Measurements from ENCODE around the gene TMTC1. TPM values are rescaled to one million over a fixed set of nuclear protein-coding genes. Genes with fewer than 3 reads are reported as not detected.

TMTC1 gene
- total and polyA plus RNA-seq, 9 of the 15 experiments (the other 6 are each of a cell fraction or from before 2014, with no cell fraction given): under 0.01 to 0.18 (median 0.06) TPM; not detected in 2

DNA sequence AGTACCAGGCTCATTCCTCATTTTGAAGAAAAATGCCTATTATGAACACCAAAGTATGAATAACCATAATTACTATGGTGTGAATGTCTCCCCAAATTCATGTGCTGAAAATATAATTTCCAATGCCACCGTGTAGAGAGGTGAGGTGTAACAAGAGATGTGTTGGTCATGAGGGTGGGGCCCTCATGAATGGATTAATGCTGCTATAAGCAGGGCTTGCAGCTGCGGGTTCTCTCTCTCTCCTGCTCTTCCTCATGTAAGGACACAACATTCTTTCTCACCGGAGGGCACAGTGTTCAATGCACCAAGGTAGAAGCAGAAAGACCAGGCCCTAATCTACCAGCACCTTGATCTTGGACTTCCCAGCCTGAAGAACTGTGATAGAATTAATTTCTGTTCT, 70.0 kb downstream of the TMTC1 start (continued):
- TF ChIP-seq, protein P1, sequence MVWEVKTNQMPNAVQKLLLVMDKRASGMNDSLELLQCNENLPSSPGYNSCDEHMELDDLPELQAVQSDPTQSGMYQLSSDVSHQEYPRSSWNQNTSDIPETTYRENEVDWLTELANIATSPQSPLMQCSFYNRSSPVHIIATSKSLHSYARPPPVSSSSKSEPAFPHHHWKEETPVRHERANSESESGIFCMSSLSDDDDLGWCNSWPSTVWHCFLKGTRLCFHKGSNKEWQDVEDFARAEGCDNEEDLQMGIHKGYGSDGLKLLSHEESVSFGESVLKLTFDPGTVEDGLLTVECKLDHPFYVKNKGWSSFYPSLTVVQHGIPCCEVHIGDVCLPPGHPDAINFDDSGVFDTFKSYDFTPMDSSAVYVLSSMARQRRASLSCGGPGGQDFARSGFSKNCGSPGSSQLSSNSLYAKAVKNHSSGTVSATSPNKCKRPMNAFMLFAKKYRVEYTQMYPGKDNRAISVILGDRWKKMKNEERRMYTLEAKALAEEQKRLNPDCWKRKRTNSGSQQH (CRISPR knock-in tag; IDR thresholded peaks at IDR 0.05): no peak
- no peak for TF ChIP-seq PML (IDR thresholded peaks at IDR 0.05; ENCODE audit: low read length)
- no peak for TF ChIP-seq KLF10 (CRISPR knock-in tag; IDR thresholded peaks at IDR 0.05)

DNA sequence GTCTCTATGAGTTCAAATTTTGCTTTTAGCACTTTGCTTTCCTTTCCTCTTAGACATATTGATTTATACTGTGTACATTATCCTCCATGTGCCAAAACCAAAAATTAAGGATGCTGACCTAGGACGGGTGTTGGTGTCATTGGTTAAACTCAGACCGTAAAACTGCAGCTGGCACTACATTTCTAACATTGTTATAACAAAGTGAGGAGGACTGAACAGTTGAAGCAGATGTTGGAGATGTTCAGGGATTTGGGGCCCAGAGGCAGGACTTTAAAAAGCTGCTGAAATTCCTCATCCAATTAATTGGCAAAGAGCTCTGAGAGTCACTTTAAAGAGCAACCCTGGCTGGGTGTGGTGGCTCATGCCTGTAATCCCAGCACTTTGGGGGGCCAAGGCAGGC, 72.4 kb downstream of the TMTC1 start:
- CTCF ChIA-PET (ENCODE audit: low intra/inter-chr PET ratio): no interaction called here

More for the DNA sequence above, 72.4 kb downstream of the TMTC1 start:
- Histone ChIP-seq H3K9me3 (replicated peaks; ENCODE audit: control insufficient read depth, insufficient read depth, low read depth, low read length) (no peaks in the 10 kb centered on the region), H3K9ac (ENCODE audit: insufficient read depth in 1 of 2, low read depth in 2 of 2, low read length in 2 of 2) (no peak overlapping the region), H3K36me3 (ENCODE audit: control insufficient read depth, insufficient read depth, low read length) (no peaks in the 10 kb centered on the region), H3K4me2 (ENCODE audit: insufficient read depth, low read length) (no peak overlapping the region), H3K9me1 (ENCODE audit: control insufficient read depth, insufficient read depth, low read length) (no peaks in the 10 kb centered on the region), H3K27me3 (ENCODE audit: control insufficient read depth in 2 of 2, insufficient read depth in 2 of 2, low read length in 2 of 2) (no peaks in the 10 kb centered on the region), H2AFZ (ENCODE audit: low read depth, low read length) (no peak overlapping the region), H3K4me3 (no peak overlapping the region), H4K20me1 (replicated peaks; ENCODE audit: control insufficient read depth, insufficient read depth, low read length) (no peaks in the 10 kb centered on the region), H3K4me1 (replicated peaks in 1 of 2; ENCODE audit: control insufficient read depth in 2 of 2, insufficient read depth in 2 of 2, low read length in 2 of 2) (no peaks in the 10 kb centered on the region), H3K27ac (ENCODE audit: extremely low read depth, low read depth, low read length) (no peak overlapping the region), H3K79me2 (ENCODE audit: control insufficient read depth, insufficient read depth, low read length) (no peaks in the 10 kb centered on the region)
- 0% methylated on average over 2 of the region's 2 CpGs for WGBS (ENCODE audit: insufficient coverage, low coverage, missing lambda C conversion rate)
- in situ Hi-C loops (cut with MboI) (no loop called here), intact Hi-C loops (cut with micrococcal nuclease) (no loop called here)
- FAIRE-seq (no peak), ATAC-seq (no peak), DNase-seq (ENCODE audit: extremely low read depth in 1 of 4, low spot score in 3 of 4) (no peak)
- POLR2A ChIA-PET: no interaction called here
- no peak for TF ChIP-seq ZNF76 (CRISPR knock-in tag; IDR thresholded peaks at IDR 0.05; ENCODE audit: borderline replicate concordance)
- no peak for TF ChIP-seq ZC3H11A (IDR thresholded peaks at IDR 0.05; ENCODE audit: low read depth, low read length)
- no TSS peak for BruUV-seq (replicated peaks)

Data from K562 (cell line).